GM18526 (cell line): ENCODE results near the gene BTBD9.

ENCODE experiments used
- POLR2A ChIP-seq: IDR thresholded peaks from 3 replicates; pipeline ENCODE4 v1.6.1; 2011; ENCODE audit not compliant: insufficient read length; ENCODE audit errors: extremely low read depth

The BTBD9 gene

DNA sequence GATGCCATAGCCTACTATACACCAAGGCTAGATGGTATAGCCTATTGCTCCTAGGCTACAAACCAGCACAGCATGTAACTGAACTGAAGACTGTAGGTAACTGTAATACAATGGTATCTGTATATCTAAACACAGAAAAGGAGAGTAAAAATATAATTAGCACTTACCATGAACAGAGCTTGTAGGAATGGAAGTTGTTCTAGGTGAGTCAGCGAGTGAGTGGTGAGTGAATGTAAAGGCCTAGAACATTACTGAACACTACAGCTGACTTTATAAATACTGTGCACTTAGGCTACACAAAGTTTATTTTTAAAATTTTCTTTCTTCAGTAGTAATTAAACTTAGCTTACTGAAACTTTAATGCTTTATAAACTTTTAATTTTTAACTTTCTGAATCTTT, 129.5 kb downstream of the BTBD9 start:
- no peak for TF ChIP-seq POLR2A

DNA sequence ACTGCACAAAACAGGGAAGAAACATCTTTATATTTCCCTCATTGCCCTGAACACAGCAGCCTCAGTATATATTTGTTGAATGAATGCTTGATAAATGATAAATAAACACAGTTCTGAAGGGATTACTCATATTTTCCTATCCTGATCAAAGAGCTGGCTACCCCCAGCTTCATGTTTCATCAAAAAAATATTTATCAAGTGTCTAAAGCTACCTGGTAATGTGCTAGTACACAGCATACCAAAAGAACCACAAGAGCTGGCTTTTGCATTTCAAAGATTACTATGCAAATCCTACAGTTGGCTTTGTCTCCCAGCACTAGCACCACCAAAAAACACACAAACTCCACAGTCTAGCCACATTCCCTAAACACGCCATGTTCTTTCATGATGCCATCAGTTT, 130.0 kb downstream of the BTBD9 start:
- no peak for TF ChIP-seq POLR2A

DNA sequence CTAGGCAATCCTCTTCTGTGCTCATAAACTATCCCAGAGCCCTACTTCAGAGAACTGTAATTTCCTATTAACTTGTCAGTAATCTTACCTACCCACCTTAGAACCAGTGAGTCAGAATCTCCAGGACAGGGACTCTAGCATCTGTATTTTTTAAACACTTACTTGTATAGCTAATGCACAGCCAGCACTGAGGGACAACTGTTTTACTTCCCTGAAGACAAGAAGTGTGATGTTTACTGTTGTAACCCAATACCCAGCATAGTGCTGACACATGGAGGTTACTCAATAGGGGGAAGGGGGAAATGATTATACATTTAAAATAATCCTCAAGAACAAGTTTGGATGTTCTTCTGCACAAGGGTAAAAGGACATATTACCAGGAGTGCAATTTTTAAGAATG, 130.8 kb downstream of the BTBD9 start:
- TF ChIP-seq POLR2A, result no peak

DNA sequence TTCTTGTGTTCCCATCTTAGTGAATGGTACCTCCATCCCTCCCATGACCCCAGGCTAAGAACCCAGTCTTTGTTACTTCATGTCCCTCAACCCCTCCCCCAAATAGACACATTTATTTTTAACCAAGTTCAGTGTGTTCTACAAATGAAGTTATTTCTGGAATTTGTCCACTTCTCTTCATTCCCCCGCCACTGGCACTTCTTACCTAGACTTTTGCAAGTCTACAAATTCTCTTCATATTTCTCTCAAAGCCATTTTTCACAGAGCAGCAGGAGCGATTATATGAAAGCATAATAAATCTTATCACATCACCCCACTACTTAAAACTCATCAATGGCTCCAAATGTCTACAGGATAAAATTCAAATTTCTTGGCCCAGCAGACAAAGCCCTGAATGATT, 131.4 kb downstream of the BTBD9 start:
- TF ChIP-seq POLR2A, result no peak

DNA sequence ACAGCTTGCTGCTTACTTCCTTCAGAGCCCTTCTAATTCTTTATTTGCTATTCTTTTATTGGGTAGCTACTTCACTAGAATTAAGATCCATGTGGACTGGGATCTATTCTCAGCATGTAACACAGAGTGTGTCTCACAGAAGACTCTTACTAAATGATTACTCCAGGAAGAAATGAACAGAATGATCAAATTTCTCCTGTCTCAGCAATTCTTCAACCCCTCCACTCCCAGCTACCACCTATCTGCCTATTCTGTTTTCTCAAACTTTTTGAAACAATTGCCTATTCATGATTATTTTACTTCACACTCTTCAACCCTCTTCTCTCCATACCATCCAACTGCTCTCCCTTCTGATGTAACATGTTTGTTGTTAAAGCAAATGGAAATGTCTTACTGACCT, 132.6 kb downstream of the BTBD9 start:
- TF ChIP-seq POLR2A, result no peak

DNA sequence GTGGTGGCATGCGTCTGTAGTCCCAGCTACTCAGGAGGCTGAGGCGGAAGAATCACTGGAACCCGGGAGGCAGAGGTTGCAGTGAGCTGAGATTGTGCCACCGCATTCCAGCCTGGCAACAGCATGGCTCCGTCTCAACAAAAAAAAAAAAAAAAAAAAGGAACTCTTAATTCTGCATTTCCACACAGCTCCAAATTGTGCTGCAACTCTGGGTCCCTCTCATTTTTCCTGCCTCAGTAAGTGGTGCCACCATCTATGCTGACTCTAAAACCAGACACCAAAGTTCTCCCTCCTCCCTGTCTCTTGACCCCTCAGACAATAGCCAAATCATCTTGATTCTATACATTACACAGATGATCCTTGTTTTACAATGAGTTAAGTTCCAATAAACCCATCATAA, 133.9 kb downstream of the BTBD9 start:
- no peak for TF ChIP-seq POLR2A

DNA sequence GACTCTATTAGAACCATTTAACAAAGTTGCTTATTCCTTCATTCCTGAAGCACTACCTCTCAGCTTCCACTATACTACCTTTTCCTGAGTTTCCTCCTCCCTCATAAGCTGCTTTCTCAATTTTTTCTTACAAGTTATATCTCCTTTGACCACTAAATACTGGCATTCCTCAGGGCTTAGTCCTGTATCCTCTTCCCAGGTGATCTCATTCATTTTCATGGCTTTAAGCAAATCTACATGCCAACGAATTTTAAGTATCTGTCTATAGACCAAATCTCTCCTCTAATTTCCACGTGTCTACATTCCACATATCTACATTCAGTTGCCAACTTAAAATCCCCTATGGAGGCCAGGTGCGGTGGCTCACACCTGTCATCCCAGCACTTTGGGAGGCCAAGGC, 134.7 kb downstream of the BTBD9 start:
- TF ChIP-seq POLR2A, result no peak

DNA sequence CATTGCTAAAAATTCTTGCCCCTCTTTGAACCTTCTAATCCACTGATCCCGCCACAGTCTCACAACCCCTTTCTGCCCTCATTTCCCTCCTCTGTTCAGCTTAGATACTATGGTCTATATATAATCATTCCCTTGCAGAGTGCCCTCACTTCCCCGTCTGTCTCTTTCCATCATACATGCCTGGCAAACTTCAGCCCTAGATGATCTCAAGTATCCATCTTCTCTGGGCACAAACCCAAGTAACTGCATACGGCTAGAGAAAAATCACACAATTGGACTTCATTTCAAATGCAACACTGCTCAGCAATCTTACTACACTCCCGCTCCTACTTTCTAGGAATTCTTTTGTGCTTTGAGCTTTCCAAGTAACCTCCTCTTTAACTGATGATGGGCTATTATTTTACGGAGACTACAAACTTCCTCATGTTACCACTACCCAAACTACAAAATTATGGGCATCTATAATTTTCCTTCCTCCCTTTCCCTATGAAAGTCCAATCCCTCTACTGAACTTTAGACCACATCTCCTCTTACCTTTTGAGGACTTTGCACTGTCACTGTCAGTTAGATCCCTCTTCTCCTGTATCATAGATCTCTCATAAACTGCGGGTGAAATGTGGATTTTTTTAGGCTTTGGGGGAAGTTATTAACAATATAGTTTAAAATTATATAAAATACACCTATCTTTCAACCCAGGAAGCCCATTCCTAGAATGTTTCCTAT, 135.6 kb downstream of the BTBD9 start:
- no peak for TF ChIP-seq POLR2A

DNA sequence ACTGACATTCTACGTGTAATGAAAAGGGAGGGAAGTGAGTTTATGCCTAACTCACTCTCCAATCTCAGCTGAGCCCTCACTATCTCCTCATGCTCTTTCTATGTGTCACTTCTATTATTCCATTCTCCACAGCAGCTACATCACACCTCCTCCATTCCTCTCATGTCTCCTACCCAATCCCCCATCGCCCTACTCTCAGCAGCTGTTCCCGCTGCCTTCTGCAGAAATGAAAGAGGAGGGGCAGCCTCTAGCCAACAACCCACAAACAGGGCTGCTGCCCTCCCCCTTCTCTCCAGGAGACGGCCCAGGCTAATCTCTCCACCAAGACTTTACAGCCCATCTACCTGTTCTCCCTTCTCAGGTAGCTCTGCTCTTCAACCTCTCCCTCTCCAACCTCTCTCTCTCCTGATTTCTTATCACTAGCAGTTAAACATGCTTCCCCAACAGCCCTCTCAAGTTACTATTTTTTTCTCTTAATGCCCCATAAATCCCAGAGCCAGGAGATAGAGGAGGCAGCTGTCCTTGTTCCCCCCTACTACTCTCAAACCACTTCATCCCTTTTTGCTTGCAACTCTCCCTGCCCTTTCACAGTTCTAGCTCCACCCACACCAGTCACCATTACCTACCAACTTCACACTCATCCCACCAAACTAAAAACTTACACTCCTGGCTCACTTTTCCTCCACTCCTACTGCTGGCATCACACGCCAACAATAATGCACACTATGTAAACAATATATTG, 136.5 kb downstream of the BTBD9 start:
- TF ChIP-seq POLR2A, result no peak

DNA sequence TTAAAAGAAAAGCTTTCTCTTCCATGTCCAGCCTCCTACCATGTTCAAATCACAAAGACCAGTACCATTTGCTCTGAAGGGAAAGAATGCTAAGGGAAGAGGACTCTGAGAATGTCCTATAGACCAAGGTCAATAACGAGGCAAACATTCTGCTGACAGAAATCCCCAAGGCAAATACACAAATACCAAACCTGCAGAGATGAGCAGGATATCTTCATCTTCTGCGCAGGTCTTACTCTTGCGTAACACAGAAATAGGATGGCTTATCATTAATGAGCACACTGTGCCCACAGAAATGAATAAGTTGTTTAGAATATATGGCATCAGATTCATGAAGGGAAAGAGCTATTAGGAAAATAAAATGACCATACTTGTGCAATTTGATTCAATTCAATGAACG, 137.3 kb downstream of the BTBD9 start:
- TF ChIP-seq POLR2A, result no peak

DNA sequence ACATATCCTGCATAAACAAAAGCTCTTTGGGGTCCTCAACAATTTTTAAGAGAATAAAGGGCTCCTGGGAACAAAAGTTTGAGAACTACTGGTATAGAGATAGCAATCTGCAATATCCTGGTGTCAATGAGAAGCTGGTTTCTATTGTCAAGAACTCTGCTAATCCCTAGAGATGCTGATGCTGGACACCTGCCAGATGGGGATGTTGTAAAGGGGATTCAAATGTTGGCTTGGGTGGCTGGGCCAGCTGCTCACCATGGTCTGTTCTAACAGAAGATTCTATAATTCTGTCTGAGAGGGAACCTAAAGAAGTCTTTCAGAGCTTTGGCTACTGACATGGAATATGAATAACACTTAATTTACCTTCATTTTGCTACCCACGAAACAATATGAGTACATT, 137.8 kb downstream of the BTBD9 start:
- no peak for TF ChIP-seq POLR2A

DNA sequence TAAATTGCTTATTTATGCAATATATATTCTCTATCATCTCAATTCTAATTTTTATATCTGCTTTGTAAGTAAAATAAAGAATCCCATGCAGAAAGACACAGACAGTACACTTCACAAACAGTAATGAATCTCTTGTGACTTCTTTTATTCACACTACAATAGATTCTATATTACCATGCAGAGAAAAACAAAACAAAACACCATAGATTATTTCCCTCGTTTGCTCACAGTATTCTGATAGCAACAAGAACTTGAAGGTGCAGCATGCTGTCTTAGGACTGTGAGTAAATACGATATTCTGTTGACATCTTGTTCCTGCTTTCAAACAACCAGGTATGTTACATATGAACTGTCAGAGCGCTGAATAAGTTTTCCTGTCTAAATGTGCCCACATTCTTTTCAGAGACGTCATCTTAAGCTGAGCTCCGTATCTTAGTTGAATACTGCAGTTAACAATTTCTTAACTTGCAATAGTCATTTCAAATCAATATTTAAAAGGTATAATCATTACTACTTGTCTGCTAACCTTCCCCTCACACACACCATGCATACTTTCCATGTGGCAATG, 140.1 kb downstream of the BTBD9 start:
- no peak for TF ChIP-seq POLR2A

DNA sequence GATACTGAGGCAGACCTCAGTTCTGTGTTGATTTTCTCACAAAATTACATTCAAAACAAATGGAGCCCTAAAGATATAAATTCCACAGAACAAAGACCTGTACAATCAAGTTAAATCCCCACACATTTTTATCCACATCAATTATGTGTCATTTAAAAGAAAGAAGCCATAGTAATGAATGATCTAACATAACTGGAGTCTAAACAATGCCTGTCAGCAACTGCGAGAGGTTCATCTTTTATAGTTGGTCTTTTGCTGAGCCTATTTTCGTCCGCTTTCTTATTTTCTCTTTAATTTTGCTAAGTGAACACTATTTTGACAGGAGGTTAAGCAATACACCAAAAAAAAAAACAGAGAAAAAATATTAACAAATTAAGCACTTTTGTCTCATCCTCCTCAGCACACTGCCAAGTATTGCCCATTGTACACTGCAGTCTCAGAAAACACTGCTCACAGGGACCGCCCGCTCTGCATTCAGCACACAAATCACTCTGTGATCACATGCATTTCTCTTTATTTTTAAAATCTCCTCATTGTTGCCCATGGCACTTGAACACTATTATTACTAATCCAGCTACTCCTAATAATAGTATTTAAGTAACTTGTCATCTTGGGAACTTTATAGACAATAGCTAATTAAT, 140.8 kb downstream of the BTBD9 start:
- no peak for TF ChIP-seq POLR2A

DNA sequence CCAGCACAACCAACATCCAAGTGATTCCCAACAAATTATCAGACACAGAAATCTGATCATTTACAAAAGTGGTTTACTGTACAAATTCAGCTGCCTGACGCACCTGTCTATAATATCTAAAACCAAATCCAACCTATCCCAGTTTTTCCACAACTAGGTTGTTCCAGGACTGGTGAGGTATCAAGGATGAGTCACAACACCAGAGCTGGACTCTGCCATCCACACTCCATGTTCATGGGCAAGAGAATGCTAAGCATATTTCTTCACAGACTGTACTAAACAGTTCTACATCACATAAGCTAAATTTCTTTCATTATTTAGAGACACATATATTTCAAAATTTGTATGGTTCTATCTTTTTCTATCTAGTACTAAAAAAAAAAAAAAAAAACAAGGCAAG, 141.6 kb downstream of the BTBD9 start:
- TF ChIP-seq POLR2A, result no peak

DNA sequence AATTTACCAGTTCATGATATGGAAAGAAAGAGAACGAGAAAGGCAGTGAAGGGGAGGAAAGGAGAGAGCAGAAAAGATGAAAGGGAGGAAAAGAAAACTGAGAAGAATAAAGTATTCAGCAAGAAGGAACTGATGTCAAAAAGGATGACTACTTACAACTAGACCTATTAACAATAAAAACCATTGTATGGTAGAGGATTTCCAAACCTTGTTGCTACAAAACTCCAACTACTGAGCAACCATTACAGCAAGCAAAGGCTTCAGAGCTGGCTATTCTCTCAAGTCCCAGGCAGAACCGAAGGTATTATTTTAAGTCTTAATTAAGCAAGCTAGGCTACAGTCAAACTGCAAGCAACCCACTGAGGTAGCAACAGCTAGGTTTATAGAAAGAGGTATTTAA, 142.2 kb downstream of the BTBD9 start:
- TF ChIP-seq POLR2A, result no peak
